ENCODE data around the gene PRAMEF4.
"Not testable (repeated sequence)": the region's sequence is repeated elsewhere in the genome, so short reads cannot be mapped to it uniquely, and the experiment has no call there.

DNA sequence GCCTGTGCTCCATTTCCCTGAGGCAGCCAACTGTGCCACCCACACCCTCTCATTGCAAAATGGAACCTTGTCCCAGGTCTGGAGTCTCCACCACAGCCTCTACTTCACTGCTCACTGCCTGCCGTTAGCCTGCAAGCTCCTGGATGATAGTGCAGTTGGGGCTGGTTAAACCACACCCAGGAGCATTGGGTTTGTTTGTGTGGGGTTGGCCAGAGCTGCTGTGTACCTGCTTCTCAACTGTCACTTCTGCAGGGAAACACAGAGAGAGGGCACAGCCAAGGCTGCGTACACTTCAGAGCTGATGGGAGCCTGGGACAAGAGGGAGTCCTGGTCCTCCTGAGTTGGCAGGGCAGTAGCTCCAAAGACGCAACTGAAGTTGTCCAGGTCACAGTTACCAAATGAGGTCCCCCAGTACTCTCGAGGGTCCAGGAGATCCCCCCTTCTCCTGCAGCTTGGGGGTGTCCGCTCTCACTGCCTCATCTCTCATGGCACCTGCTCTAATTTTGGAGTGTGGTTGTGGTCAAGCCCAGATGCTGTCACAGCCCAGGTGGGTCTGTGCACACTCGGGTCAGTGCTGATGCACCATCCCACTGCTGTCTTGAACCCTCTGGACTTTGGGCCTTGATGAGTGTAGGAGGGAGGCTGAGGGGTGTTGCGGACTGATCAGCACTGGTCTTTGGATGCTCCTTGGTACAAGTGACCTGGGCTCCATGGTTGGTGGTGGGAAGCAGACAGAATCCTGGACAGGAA is 22.7 kb downstream of the PRAMEF4 start:
- TF ChIP-seq EZH2 (IDR thresholded peaks at IDR 0.05; ENCODE audit: low read depth, unreplicated experiment): not testable (repeated sequence)
- TF ChIP-seq, protein P1, sequence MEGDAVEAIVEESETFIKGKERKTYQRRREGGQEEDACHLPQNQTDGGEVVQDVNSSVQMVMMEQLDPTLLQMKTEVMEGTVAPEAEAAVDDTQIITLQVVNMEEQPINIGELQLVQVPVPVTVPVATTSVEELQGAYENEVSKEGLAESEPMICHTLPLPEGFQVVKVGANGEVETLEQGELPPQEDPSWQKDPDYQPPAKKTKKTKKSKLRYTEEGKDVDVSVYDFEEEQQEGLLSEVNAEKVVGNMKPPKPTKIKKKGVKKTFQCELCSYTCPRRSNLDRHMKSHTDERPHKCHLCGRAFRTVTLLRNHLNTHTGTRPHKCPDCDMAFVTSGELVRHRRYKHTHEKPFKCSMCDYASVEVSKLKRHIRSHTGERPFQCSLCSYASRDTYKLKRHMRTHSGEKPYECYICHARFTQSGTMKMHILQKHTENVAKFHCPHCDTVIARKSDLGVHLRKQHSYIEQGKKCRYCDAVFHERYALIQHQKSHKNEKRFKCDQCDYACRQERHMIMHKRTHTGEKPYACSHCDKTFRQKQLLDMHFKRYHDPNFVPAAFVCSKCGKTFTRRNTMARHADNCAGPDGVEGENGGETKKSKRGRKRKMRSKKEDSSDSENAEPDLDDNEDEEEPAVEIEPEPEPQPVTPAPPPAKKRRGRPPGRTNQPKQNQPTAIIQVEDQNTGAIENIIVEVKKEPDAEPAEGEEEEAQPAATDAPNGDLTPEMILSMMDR (conservative IDR thresholded peaks at IDR 0.05; ENCODE audit: low read depth in 2 of 2): not testable (repeated sequence)

All from GM23338 (cell line).